ENCODE measurements around the gene ADPRHL1.

GRCh38 chr13:113495494-113496210, 42.4 kb upstream of the ADPRHL1 start:
- TF ChIP-seq EZH2phosphoT487 (IDR thresholded peaks at IDR 0.05; ENCODE audit: low read depth) (no peak), CTCF (IDR thresholded peaks at IDR 0.05; ENCODE audit: low read depth, low read length) (no peak)
